ENCODE measurements around the gene CDH22.

The CDH22 gene

DNA sequence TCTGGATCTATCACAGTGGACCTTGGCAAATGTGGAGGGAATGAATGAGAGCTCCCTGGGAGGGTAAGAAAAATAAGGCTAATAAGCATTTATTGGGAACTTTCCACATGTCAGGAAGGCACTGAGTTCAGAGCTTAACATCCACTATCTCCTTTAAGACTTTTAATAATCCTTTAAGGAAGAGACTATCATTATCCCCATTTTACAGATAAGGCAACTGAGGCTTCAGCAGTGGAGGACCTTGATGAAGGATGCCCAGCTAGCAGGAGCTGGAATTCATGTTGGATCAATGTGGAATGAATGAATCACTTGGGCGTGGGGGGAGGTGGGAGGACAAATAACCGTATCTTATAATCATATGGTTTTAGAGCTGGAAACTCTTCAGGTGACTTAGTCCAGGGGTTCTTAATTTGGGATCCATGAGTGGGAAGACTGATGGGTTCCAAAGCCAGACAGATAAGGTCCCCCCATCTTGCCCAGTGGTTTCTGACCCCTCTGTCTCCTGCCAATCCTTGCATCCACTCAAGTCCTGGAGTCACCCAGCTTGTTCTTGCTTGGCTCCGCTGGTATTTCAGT lies 135.2 kb downstream of the CDH22 start:
- H3K4me3 ChIP-seq (ENCODE audit: low read length): no peak overlapping the region
- TF ChIP-seq, protein P1, sequence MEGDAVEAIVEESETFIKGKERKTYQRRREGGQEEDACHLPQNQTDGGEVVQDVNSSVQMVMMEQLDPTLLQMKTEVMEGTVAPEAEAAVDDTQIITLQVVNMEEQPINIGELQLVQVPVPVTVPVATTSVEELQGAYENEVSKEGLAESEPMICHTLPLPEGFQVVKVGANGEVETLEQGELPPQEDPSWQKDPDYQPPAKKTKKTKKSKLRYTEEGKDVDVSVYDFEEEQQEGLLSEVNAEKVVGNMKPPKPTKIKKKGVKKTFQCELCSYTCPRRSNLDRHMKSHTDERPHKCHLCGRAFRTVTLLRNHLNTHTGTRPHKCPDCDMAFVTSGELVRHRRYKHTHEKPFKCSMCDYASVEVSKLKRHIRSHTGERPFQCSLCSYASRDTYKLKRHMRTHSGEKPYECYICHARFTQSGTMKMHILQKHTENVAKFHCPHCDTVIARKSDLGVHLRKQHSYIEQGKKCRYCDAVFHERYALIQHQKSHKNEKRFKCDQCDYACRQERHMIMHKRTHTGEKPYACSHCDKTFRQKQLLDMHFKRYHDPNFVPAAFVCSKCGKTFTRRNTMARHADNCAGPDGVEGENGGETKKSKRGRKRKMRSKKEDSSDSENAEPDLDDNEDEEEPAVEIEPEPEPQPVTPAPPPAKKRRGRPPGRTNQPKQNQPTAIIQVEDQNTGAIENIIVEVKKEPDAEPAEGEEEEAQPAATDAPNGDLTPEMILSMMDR (conservative IDR thresholded peaks at IDR 0.05; ENCODE audit: low read depth, low read length): no peak
- no peak for DNase-seq (ENCODE audit: low read depth)

DNA sequence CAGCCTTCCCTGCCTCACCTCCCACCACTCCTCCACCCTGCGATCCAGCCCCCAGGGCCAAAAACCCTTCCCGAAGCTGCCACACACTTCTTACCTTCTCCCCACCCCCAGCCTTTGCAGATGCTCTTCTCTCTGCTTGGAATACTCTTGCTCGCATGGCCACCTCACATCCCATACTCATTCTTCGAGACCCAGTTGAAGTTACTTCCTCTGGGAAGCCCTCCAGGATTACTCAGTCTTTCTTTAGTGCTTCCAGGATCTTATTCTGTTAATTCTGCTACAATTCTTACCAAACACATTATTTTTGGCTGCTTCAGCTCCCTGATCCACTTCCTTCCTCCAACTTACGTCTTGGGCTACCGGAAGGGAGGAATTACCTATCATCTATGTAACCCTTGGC lies 135.8 kb downstream of the CDH22 start:
- no peak overlapping the region for H3K4me3 ChIP-seq (ENCODE audit: low read length)
- DNase-seq (ENCODE audit: low read depth): no peak
- TF ChIP-seq, protein P1 (conservative IDR thresholded peaks at IDR 0.05; ENCODE audit: low read depth, low read length): no peak

DNA sequence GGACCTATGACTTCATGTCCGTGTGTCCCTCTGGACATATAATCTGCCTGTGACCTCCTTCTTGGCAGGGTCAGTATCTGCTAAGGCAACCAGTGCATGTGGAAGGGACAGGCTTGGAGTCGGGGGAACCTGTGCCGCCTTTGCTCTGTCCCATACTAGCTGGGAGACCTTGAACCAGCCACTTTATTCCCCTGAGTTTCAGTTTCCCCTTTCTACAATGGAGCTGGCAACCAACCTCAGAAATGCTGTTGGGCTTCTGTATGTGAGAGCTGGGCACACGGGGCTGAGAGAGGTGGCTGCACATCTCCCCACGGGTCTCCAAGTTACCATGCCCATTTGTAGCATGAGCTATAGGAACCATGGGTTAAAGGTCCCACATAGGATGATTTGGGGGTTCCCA lies 136.4 kb downstream of the CDH22 start:
- DNase-seq (ENCODE audit: low read depth): no peak
- no peak overlapping the region for H3K4me3 ChIP-seq (ENCODE audit: low read length)
- TF ChIP-seq, protein P1 (conservative IDR thresholded peaks at IDR 0.05; ENCODE audit: low read depth, low read length): no peak

DNA sequence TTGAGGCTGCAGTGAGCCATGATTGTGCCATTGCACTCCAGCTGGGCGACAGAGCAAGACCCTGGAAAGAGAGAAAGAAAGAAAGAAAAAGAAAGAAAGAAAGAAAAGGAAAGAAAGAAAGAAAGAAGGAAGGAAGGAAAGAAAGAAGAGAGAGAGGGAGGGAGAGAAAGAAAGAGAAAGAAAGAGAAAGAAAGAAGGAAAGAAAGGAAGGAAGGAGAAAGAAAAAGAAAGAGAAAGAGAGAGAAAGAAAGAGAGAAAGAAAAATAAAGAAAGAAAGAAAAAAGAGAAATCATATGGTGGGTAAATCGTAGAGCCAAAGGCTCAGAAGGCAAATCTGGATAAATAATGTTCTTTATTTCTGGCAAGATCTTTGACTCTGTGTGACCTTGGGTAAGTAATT lies 136.8 kb downstream of the CDH22 start:
- no peak for DNase-seq (ENCODE audit: low read depth)
- H3K4me3 ChIP-seq (ENCODE audit: low read length): no peak overlapping the region
- TF ChIP-seq, protein P1 (conservative IDR thresholded peaks at IDR 0.05; ENCODE audit: low read depth, low read length): no peak

DNA sequence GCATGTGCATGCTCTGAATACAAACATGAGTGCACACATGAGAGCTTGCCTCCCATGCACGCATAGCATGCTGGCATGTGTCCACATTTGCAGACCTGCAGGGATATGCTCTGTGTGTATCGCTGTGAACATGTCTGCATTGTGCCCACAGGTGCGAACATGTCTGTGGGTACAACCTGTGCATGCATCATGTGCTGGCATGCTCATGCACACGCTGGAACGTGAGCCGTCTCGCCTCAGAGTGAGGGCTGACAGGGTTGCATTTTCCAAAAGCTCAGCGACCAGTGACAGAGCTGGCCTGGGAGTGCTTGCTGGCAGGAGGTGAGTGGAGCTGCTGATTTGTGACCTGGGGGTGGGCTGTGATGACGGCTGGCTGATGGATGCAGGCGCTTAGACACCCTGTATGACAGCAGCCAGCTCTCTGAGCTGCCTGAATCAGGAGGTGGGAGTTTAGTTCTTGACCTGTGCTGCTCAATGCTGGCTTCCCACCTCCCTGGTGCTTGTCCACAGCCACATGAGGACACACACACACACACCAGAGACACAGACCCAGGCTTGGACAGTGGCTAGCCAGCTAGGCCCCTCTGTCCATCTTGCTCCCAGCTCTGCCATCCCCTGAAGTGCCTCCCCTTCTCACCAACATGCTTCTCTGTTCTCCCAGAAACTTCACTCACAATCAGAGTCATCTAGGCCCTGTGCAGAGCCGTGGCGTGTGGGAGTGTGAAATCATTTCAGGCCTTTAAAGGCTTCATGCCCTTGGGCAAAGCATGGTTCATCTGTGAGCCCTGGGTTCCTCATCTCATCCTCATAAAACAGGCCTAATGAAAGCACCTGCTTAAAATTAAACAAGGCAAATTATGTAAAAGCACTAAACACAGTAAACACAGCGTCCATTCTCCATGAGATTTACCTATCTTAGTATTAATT lies 138.8 kb downstream of the CDH22 start:
- no peak overlapping the region for H3K4me3 ChIP-seq (ENCODE audit: low read length)
- no peak for DNase-seq (ENCODE audit: low read depth)
- TF ChIP-seq, protein P1 (conservative IDR thresholded peaks at IDR 0.05; ENCODE audit: low read depth, low read length): no peak

- TF ChIP-seq, protein P1 (conservative IDR thresholded peaks at IDR 0.05; ENCODE audit: low read depth, low read length): no peak
- no peak for DNase-seq (ENCODE audit: low read depth)
- no peak overlapping the region for H3K4me3 ChIP-seq (ENCODE audit: low read length)
Observed at GRCh38 chr20:46168438-46168837, 139.9 kb downstream of the CDH22 start.

- no peak for DNase-seq (ENCODE audit: low read depth)
- no peak overlapping the region for H3K4me3 ChIP-seq (ENCODE audit: low read length)
- TF ChIP-seq, protein P1 (conservative IDR thresholded peaks at IDR 0.05; ENCODE audit: low read depth, low read length): no peak
Observed at GRCh38 chr20:46167080-46167479, 141.2 kb downstream of the CDH22 start.
